CD4-positive, alpha-beta T cell treated with Interferon gamma for 1 hour (primary cell): ENCODE results near the gene GLCE.
"Not testable (repeated sequence)": the region's sequence is repeated elsewhere in the genome, so short reads cannot be mapped to it uniquely, and the experiment has no call there.

Experiments
- DNase-seq: peaks from one replicate; pipeline ENCODE4 v3.0.0-alpha.2; 2020

The GLCE gene

DNA sequence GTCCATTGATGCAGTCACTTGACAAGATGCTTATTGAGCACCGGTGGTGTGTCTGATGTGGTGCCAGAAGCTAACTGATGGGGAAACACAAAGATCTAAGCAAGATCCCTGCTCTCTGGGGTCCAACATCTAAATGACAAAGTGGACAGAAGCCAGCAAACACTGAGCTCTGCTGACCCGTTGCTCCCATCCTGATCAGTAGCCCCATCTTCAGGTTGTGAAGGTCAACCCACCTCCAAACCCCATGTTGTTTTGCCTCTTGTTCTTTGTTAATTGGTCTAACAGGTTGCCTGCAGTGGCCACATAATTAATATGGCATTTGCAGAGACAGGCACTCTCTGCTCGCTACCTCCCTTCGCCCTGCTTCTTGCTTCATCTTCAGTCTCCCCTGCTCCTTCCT lies 21.5 kb upstream of the GLCE start:
- no peak for DNase-seq

DNA sequence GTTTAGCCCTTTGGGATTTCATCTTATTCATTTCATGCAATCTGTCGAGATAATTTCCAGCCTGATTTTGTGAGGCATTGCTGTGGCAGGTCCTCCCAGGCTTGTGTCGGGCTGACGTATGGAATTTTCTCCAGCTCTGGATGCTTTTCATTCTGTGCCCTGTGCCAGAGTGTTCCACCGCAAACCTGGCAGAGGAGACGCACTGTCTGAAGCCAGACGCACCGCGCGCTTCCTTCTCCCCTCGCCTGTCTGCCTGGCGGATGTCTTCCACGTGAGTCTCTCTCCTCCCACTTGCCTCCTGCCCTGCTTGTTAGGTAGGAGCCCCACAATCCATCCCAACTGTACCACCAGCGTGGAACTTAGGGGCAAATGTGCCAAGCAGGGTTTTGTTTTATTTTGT lies 20.1 kb upstream of the GLCE start:
- DNase-seq: no peak

- no peak for DNase-seq
These were observed 19.1 kb upstream of the GLCE start for GRCh38 chr15:69141286-69141701.

- DNase-seq: no peak
These were observed 18.6 kb upstream of the GLCE start for GRCh38 chr15:69141833-69142232.

DNA sequence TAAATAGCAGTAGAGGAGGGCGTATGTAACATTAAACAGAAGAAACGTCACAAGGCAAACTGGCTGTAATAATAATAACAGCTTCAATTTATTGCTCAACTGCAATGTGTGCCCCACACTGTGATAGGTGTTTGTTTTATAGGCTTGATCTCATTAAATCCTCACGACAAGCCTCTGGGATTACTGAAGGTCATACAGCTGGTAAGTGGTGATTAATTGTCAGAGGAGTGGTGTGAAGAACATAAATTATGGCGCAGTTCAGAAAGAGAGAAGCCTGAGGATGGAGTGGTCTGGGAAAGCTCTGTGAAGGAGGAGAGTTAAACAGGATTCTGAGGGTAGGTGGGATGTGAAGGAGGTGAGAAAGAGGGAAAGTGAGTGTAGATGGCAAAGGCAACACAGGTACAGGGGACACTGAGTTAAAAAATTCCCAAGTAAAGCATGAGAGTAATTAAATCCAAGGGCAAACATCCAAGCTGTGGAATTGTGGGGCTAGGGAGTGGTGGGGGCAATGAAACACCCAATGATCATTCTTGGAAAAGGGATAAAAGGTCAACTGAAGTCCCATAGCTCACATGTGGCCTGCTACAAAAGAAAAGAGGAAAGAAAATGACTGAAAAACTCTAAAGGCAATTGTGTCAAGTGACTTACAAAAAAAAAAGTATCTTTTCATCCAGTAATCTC lies 16.5 kb upstream of the GLCE start:
- DNase-seq: no peak

DNA sequence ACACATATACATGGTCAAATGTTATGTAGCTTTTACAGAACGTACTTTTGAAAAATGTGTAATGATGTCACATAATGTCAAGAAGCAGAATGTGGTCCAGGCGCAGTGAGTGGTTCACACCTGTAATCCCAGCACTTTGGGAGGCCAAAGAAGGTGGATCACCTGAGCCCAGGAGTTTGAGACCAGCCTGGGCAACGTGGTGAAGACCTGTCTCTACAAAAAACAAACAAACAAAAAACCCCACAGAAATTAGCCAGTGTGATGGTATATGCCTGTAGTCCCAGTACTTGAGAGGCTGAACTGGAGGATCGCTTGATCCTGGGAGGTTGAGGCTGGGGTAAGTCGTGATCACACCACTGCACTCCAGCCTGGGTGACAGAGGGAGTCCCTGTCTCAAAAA lies 15.9 kb upstream of the GLCE start:
- no peak for DNase-seq

GRCh38 chr15:69145149-69145693 lies 15.2 kb upstream of the GLCE start:
- DNase-seq: no peak

DNA sequence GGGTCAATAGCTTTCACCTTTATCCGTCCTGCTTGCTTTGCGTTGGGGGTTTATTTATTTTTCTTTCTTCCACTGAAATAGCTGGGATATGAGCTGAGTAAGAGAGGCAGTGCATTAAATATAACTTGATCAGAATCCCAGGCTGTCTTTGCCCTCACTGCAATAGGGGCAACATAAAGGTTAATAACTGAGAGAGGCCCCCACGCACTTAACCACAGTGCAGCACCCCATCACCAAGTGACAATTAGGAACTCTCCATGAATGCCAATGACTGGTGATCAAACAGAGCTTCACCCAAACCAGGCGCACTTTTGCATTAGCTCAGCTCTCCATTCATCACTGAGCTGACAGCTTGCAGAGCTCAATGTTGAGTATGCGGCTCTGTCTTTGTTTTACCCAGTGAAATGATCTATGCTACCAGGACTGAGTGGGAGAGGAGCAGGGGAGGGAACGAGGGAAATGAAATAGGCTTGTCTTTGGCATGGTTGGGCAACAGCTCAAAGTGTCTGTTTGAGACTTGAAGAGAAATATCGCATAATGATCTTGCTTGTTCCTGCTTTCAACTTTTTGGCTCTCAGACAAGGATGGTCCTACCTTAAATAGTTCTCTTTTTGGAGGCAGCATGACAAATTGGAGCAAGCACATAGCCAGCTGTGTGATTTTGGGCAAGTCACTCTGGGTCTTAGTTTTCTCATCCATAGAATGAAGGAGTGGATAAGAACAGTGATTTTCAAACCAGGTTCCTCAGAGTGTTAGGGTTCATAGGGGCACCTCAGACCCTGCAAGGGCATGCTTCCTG lies 14.5 kb upstream of the GLCE start:
- DNase-seq: no peak

GRCh38 chr15:69146724-69147435 lies 13.6 kb upstream of the GLCE start:
- no peak for DNase-seq

DNA sequence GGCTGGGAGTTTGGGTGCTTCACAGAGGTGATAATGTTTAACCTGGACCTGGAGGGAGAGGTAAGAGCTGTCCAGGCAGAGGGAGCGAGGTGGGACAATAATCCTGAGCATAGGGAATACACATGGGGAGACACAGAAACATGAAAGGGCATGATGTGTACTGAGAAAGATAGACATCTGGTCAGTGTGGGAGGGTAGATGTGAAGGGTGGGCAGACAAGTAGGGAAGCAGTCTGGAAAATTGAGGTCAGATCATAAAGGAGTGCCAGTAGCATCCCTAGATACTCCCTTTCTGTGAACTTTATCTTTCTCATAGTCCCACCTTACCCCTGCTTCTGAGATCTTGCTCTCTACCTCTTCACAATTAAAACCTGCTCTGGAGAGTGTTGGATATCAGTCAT lies 12.0 kb upstream of the GLCE start:
- DNase-seq: no peak

GRCh38 chr15:69149163-69149562 lies 11.3 kb upstream of the GLCE start:
- DNase-seq: no peak

DNA sequence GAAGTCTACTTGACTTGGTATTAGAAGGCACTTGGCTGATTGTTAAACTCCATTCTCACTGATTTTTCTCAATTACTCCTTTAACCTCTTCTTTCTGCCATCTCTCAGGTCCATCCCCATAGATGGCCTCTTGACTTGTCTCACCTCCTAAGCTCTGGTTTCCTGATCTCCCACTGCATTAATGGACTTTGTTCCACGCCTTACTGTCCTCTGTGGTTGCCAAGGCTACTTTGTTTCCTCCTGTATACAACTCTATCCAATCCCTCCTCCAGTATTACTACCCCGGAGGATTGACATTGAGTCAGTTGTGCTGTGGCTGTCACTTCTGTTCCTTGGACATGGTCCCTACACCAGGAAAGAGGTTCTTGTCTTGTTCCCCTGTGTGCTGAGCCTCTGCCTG lies 10.6 kb upstream of the GLCE start:
- DNase-seq: no peak

DNA sequence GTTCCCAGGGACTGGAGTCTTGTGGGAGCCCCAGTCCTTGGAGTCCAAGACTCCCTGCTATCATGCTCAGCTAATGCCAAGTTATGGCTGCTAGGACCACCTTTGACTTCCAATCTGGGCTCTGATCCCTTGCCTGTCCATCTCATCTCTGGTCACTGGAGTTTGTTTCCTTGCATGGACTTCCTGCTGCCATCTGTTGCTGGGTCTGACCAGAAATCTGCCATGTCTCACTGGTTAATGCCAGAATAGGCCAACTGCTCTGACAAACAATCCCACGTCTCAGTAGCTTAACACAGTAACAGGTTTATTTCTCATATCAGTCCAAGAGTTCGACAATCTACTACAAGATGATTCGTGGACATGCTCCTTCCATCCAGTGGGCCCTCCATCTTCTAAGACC lies 10.1 kb upstream of the GLCE start:
- no peak for DNase-seq

- no peak for DNase-seq
These were observed 9.6 kb upstream of the GLCE start for GRCh38 chr15:69150841-69151240.

DNA sequence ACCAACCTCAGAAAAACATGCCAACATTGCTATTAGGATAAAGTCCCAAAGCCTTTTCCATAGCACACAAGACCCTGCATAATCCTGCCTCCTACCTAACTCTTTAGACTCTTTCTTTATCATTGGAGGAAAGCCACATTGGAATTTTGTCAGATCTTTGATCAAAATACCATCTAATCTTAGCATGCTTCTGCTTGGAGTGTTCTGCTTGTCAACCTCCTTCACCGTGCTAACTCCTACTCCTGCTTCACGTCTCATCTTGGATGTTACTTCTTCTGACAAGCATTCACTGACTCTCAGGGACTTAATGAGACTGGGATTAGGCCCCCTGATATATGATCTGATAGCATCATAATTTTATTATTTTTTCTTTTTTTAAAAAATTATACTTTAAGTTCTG lies 7.4 kb upstream of the GLCE start:
- DNase-seq: no peak

DNA sequence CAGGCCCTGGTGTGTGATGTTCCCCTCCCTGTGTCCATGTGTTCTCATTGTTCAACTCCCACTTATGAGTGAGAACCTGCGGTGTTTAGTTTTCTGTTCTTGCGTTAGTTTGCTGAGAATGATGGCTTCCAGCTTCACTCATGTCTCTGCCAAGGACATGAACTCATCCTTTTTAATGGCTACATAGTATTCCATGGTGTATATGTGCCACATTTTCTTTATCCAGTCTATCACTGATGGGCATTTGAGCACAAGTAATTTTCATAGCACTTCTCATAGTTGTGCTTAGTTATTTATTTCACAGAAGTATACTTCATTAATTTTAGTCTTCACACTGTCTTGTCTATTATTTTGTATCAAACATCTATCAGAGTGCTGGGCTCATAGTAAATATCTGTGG lies 6.8 kb upstream of the GLCE start:
- not testable (repeated sequence) for DNase-seq

- no peak for DNase-seq
These were observed 6.4 kb upstream of the GLCE start for GRCh38 chr15:69154078-69154477.

DNA sequence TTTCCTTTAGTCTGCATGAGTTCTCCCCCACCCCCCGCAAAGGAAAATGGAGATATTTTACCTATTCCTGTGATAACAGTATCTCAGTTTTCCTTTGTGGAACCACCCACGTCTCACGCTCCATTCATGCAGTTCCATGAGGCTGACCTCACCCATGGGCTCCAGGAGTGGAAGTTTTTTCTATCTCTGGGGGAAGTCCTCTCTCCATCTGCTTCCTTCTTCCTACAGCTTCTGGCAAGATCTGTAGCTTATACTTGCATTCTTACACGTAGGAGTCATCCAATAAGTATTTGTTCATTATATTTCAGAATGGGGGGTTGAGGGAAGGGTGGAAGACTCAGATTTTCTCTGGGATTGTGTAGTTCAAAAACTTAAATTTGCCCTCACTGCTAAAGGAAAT lies 5.8 kb upstream of the GLCE start:
- DNase-seq: no peak

DNA sequence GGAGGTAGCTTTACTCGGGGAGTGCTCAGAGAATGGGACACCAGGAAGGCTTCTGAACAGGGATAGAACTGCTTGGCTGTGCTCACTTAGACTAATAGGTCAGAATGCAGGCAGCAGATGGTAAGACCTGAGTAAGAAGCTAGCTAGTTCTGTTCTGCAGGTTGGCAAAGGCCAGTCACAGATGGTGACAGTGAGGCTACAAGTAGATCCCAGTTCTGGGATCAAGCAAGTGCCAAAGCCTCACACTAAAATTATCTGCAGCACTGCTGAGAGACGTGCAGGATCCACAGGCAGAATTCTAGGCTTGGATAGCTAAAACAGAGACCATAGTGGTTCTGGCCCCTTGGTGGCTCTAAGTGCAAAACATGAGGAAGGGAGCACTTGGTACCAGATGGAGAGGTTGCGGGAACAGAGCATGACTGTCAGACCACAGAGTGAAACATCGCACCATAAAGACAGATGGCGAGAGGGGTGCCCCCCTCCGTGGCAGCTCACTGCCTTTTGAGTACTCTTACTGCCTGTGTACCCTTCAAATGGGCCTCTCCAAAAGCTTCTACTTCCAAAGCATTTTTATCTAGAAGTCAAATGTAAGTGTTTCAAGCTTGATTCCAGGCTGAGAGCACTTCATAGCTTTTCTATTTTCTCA lies 3.6 kb upstream of the GLCE start:
- no peak for DNase-seq

DNA sequence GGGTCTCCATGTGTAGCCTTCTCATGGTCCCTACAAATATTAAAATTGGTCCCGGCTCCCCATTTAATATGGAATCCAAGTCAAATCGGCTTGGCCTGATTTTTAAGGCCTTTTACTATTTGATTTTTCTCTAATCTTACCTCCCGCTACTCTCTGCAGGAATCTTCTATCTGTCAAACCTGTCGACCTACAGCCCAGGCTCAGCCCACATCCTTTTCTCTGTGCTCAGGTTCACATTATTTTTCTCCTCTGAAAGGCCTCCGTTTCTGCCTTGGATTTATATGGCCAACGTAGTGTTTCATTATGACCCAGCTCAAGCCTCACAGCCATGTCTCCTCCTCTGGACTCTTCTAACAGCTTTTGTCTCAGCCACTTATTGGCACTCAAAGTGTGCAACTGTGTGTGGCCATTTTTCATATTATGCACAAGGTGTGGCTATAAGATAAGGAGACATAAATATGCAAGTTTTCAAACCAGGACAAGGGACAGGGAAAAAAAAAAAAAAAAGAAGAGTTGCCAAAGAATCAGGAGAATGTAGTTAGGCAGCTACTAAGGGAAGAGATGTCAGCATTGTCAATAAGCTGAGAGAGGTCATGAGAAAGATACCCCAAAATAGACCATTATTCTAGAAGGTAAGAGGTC lies 2.1 kb upstream of the GLCE start:
- no peak for DNase-seq

GRCh38 chr15:69158843-69159240 lies 1.6 kb upstream of the GLCE start:
- no peak for DNase-seq

GRCh38 chr15:69159805-69160140 lies 662 bp upstream of the GLCE start:
- no peak for DNase-seq
